GM06990 (cell line): Measurements from ENCODE around the gene TMEM106C.

Experiments used
- DNase-seq: peaks from one replicate; pipeline ENCODE4 v3.0.0-alpha.2; 2011; ENCODE audit not compliant: insufficient read length; ENCODE audit errors: extremely low read depth
- H3K27me3 ChIP-seq: replicated peaks from 2 replicates; pipeline ENCODE4 v1.6.0; 2011; ENCODE audit warnings: low read length; ENCODE audit not compliant: control insufficient read depth, insufficient read depth
- H3K36me3 ChIP-seq: 2 replicates; pipeline ENCODE4 v1.5.1; 2011; ENCODE audit warnings: low read length; ENCODE audit not compliant: control insufficient read depth, insufficient read depth
- H3K4me3 ChIP-seq: replicated peaks from 2 replicates; pipeline ENCODE4 v1.5.1; 2011; ENCODE audit warnings: low read depth, mild to moderate bottlenecking, control low read depth, low read length
- TF ChIP-seq, protein P1 (sequence below): IDR thresholded peaks from 2 replicates; pipeline ENCODE4 v1.5.1; 2011; ENCODE audit warnings: low read length, control low read depth, mild to moderate bottlenecking, inconsistent platforms; ENCODE audit not compliant: insufficient read depth, poor library complexity, severe bottlenecking

TMEM106C gene

DNA sequence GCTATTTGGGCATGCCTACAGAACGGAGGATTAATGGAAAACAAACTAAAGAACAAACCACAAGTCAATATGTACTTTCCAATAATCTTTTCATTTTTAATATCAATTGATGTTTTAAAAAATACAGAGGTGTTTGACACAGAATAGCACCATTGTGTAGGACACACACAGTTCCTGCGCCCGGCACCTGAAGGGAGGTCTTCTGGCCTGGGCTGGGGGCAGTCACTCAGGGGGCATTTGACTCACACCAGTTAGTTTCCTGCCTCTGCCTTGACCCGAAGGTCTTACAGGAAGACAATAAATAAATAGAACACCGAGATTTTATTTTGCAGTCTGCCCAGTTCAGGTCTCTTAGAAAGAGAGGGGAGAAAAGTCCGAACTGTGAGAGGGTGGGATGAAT, 9.5 kb downstream of the TMEM106C start:
- no peaks in the 10 kb centered on the region for H3K27me3 ChIP-seq
- H3K36me3 ChIP-seq, result peaks cover 3% of the 10 kb centered on the region; the same call in 1 of the 2 replicates
- no peak overlapping the region for H3K4me3 ChIP-seq
- DNase-seq, result no peak
- TF ChIP-seq, protein P1, sequence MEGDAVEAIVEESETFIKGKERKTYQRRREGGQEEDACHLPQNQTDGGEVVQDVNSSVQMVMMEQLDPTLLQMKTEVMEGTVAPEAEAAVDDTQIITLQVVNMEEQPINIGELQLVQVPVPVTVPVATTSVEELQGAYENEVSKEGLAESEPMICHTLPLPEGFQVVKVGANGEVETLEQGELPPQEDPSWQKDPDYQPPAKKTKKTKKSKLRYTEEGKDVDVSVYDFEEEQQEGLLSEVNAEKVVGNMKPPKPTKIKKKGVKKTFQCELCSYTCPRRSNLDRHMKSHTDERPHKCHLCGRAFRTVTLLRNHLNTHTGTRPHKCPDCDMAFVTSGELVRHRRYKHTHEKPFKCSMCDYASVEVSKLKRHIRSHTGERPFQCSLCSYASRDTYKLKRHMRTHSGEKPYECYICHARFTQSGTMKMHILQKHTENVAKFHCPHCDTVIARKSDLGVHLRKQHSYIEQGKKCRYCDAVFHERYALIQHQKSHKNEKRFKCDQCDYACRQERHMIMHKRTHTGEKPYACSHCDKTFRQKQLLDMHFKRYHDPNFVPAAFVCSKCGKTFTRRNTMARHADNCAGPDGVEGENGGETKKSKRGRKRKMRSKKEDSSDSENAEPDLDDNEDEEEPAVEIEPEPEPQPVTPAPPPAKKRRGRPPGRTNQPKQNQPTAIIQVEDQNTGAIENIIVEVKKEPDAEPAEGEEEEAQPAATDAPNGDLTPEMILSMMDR, result no peak

DNA sequence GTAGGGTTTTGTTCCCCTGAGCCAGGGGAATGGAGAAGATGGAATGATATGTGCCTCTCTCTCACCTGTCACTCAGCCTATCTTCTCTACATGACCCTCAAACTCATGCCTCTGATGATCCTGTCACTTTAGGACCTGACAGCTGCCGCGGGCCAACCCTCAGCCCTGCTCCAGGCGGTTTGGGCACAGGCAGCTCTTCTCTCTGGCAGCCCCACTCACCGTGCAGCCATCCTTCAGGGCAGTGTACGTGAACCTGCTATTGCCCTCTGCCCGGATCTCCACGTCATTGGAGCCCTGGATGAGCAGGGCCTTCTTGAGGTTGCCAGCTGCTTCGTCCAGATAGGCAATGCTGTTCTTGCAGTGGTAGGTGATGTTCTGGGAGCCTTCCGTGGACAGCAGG, 10.5 kb downstream of the TMEM106C start:
- no peaks in the 10 kb centered on the region for H3K36me3 ChIP-seq
- no peak for DNase-seq
- H3K4me3 ChIP-seq, result no peak overlapping the region
- H3K27me3 ChIP-seq, result no peaks in the 10 kb centered on the region; the same call in 1 of the 2 replicates
- TF ChIP-seq, protein P1, result no peak

DNA sequence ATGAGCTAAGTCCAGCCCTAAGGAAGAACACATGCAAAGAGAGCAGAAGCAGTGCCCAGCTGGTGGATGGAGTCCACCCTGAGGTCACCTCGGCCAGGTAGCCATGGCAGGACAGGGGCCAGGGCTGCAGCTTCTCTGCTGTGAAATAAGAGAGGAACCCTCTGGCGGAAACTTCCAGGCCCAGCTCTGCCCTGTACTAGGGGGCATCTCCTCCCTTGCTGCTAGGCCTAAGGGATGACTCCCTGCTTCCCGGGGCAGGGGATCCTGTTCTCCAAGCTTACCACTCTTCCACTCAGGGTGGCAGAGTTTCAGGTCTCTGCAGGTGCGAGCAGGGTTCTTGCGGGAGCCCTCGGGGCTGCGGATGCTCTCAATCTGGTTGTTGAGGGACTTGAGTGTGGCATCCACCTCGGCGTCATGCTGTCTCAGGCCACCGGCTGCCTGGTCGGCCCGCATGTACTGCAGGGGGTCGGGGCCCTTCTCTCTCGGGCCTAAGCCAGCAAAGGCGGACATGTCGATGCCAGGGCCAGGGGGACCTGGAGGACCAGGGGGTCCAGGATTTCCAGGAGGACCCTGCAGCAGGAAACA, 11.7 kb downstream of the TMEM106C start:
- Histone ChIP-seq H3K36me3 (no peaks in the 10 kb centered on the region), H3K4me3 (no peak overlapping the region), H3K27me3 (no peaks in the 10 kb centered on the region; the same call in 1 of the 2 replicates)
- no peak for DNase-seq
- TF ChIP-seq, protein P1, result no peak

DNA sequence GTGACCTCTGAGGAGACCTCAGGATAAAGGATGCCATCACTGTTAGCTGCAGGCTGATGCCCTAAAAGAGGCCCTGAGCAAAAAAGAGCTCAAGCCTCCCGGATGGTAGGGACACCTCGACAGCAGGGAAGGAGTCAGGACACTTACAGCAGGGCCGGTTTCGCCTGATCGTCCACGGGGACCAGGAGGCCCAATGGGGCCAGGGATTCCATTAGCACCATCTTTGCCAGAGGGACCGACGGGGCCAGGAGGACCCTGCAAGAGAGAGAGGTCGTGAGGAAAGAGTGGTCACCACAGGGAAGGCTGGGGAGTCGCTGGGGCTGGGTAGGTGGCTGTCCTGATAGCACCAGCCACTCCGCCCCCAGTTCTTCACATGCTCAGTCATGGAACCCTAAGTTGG, 12.4 kb downstream of the TMEM106C start:
- no peaks in the 10 kb centered on the region; the same call in 1 of the 2 replicates for H3K27me3 ChIP-seq
- no peak for DNase-seq
- TF ChIP-seq, protein P1, result no peak
- H3K4me3 ChIP-seq, result no peak overlapping the region
- H3K36me3 ChIP-seq, result no peaks in the 10 kb centered on the region

DNA sequence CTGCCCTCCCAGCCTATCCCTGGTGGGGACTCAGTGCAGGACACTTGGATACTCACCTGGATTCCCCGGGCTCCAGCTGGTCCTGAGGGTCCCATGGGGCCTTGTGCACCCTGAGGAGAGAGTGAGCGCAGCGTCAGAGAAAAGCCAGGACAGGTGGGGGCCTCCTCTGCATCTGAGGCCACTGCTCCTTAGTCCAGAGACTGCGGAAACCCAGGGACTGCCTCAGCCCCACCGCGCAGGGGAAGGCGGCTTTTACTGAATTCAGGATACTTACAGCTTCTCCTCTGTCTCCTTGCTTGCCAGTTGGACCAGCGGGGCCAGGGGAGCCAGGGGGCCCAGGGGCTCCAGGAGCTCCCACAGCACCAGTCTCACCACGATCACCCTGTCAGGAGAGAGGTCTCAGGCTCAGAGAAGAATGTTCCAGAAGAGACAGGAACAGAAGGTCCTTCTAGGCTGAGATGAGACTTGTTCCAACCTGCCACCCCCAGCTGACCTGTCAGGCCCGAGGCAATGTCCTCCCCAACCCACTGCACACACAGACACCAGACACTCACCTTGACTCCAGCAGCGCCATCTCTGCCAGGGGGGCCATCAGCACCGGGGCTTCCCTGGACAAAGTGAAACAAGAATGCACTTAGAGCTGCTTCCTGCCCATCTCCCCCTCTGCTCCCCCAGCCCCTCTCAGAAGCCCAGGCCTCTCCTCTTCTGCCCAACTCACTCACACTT, 13.8 kb downstream of the TMEM106C start:
- Histone ChIP-seq H3K36me3 (no peaks in the 10 kb centered on the region), H3K4me3 (no peak overlapping the region), H3K27me3 (no peaks in the 10 kb centered on the region; the same call in 1 of the 2 replicates)
- DNase-seq, result no peak
- TF ChIP-seq, protein P1, result no peak
